ENCODE data around the gene C2.
"Not testable (repeated sequence)": the region's sequence is repeated elsewhere in the genome, so short reads cannot be mapped to it uniquely, and the experiment has no call there.

Gene C2

GRCh38 chr6:31968791-31969711 is 41.5 kb downstream of the C2 start:
- no peaks in the 10 kb centered on the region for H3K9me3 Mint-ChIP-seq
- no peaks in the 10 kb centered on the region for H3K27me3 Mint-ChIP-seq (ENCODE audit: low read depth)
- peaks cover 34% of the 10 kb centered on the region for H3K36me3 Mint-ChIP-seq (ENCODE audit: low read depth)
- H3K4me1 Mint-ChIP-seq (ENCODE audit: low read depth) = peaks cover 26% of the 10 kb centered on the region
- H3K4me3 Mint-ChIP-seq = peak overlapping the region; percentile 58
- H3K27ac Mint-ChIP-seq = no peak overlapping the region

- H3K9me3 Mint-ChIP-seq = no peaks in the 10 kb centered on the region
- peak overlapping the region; percentile 58 for H3K4me3 Mint-ChIP-seq
- H3K27ac Mint-ChIP-seq = peak overlapping the region; percentile 73
- peaks cover 28% of the 10 kb centered on the region for H3K36me3 Mint-ChIP-seq (ENCODE audit: low read depth)
- no peaks in the 10 kb centered on the region for H3K27me3 Mint-ChIP-seq (ENCODE audit: low read depth)
- peaks cover 26% of the 10 kb centered on the region for H3K4me1 Mint-ChIP-seq (ENCODE audit: low read depth)
Measured at GRCh38 chr6:31969712-31970603, 42.4 kb downstream of the C2 start.

DNA sequence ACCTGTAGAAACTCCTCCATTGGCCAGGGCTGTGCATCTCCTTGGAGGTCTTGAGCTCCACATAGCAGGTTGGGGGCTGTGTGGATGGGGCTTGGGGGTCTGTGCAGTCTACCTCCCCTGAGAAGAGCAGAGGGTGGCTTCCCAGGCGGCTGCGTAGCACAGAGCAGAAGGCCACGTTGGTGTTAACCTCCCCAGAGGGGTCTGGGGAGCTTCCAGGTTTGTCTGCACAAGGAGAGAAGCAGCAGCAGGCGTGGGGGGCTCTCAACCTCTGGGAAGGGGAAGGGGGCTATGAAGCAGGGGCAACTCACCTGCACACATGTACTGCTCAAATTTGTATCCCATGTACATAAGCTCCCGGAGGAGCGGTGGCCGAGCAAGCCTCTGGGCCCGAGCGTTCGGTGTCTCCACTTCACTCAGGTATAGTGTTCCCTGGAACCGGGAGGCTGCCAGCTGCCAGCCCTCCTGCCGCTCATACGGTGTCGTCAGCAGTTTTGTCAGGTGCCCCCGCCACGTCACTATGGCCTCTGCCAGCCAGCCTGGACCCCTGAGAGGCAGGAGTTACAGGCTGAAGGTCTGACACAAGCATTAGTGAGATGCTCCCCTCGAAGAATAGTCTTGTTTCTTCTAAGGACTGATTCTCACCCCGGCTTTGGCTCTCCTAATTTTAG is 43.2 kb downstream of the C2 start:
- Mint-ChIP-seq H3K9me3 (no peaks in the 10 kb centered on the region), H3K27ac (peak overlapping the region; percentile 100), H3K27me3 (ENCODE audit: low read depth) (no peaks in the 10 kb centered on the region), H3K4me1 (ENCODE audit: low read depth) (peaks cover 26% of the 10 kb centered on the region), H3K4me3 (peak overlapping the region; percentile 95), H3K36me3 (ENCODE audit: low read depth) (peaks cover 26% of the 10 kb centered on the region)

DNA sequence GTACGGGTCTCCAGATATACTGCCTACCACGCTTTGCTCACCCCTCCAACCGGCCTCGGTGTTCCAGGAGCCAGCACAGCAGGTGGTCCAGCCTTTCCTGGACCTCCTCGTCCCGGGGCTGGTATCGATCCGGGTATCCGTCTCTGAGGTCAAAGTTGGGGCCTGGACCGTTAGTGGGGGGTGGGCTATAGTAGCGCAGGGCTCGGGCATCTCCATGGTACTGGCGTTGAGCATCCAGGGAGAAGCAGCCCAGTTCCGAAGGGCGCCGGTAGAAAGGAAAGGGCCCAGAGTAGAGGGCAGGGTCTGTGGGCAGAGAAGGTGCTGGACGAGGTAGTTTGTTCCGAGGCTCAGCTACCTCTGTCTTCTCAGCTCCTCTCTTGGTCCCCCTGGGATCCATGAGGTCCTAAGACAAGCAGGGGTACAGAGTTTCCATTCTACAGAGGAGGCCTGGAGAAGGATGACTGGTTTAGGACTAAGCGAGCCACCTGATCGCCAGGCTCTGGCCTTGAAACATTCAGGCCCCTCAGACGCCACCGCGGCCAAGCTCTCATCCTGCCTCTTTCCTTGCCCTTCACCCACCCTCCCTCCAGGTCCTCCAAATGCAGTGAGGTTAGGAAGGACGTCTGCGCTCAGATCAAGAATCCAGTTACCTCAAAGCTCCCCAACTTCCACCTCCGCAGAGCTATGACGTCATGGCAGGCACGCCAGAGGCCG is 43.9 kb downstream of the C2 start:
- H3K36me3 Mint-ChIP-seq (ENCODE audit: low read depth) = peaks cover 20% of the 10 kb centered on the region
- H3K4me3 Mint-ChIP-seq = peak overlapping the region; percentile 95
- peaks cover 26% of the 10 kb centered on the region for H3K4me1 Mint-ChIP-seq (ENCODE audit: low read depth)
- no peaks in the 10 kb centered on the region for H3K27me3 Mint-ChIP-seq (ENCODE audit: low read depth)
- H3K9me3 Mint-ChIP-seq = no peaks in the 10 kb centered on the region
- peak overlapping the region; percentile 100 for H3K27ac Mint-ChIP-seq

- H3K4me1 Mint-ChIP-seq (ENCODE audit: low read depth) = peaks cover 26% of the 10 kb centered on the region
- peak within 1 kb of the TSS; percentile 95 for H3K4me3 Mint-ChIP-seq
- no peaks in the 10 kb centered on the region for H3K27me3 Mint-ChIP-seq (ENCODE audit: low read depth)
- peaks cover 15% of the 10 kb centered on the region for H3K36me3 Mint-ChIP-seq (ENCODE audit: low read depth)
- no peaks in the 10 kb centered on the region for H3K9me3 Mint-ChIP-seq
- peak within 1 kb of the TSS; percentile 100 for H3K27ac Mint-ChIP-seq
Measured at GRCh38 chr6:31971993-31972708, 44.6 kb downstream of the C2 start, which contains the start of gene DXO. DXO (minus strand) TSS chr6:31972138; CDS start chr6:31971675, 463 bp downstream.

DNA sequence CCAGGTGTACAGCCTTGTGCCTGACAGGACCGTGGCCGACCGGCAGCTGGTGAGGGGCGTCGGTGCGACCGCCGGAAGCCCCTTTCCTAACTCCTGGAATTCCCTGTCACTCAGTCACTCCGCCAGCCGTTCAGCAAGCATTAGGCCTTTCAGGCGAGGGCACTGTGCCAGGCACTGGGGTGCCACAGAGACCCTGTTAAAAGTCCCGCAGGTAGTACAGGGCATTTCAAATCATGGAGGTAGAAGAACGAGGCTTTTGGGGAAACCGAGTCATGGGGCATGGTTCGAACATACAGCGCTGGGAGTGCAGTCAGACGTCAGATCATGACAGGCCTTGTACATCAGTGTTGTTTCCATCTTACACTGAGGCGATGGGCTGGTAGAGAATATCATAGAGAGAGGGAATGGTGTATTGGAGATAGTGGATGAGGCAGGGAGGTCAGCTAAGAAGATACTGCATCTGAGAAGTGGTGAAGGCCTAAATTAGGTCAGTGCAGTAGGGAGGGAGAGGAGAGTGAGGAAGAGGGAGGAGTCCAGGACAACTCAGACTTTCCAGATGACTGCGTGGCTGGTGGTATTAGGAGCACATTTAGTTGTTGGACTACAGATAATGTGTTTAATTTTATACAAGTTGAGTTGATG is 45.3 kb downstream of the C2 start:
- Mint-ChIP-seq H3K27me3 (ENCODE audit: low read depth) (no peaks in the 10 kb centered on the region), H3K27ac (peak overlapping the region; percentile 100), H3K4me1 (ENCODE audit: low read depth) (peaks cover 26% of the 10 kb centered on the region), H3K9me3 (no peaks in the 10 kb centered on the region), H3K36me3 (ENCODE audit: low read depth) (peaks cover 11% of the 10 kb centered on the region), H3K4me3 (peak overlapping the region; percentile 95)

DNA sequence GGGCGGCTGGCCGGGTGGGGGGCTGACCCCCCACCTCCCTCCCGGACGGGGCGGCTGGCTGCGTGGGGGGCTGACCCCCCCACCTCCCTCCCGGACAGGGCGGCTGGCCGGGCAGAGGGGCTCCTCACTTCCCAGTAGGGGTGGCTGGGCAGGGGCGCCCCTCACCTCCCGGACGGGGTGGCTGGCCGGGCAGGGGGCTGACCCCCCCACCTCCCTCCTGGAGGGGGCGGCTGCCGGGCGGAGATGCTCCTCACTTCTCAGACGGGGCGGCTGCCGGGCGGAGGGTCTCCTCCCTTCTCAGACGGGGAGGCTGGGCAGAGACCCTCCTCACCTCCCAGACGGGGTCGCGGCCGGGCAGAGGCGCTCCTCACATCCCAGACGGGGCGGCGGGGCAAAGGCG is 48.5 kb downstream of the C2 start:
- not testable (repeated sequence) for H3K9me3 Mint-ChIP-seq

DNA sequence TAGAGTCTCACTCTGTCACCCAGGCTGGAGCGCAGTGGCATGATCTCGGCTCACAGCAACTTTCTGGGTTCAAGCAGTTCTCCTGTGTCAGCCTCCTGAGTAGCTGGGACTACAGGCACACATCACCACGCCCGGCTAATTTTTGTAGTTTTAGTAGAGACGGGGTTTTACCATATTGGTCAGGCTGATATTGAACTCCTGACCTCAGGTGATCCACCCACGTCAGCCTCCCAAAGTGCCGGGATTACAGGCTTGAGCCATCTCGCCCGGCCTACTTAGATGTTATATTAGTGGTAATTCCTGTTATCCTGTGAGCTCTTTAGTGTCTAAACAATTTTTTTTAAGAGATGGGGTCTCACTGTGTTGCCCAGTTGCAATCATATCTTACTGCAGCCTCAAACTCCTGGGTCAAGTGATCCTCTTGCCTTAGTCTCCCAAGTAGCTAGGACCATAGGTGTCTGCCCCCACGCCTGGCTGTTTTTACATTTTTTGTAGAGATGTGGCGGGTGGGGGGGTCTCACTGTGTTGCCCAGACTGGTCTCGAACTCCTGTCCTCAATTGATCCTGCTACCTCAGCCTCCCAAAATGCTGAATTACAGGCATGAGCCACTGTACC is 50.4 kb downstream of the C2 start:
- no peaks in the 10 kb centered on the region for H3K27me3 Mint-ChIP-seq (ENCODE audit: low read depth)
- H3K36me3 Mint-ChIP-seq (ENCODE audit: low read depth) = peaks cover 5% of the 10 kb centered on the region
- no peaks in the 10 kb centered on the region for H3K9me3 Mint-ChIP-seq
- no peak overlapping the region for H3K27ac Mint-ChIP-seq
- no peak overlapping the region for H3K4me3 Mint-ChIP-seq
- H3K4me1 Mint-ChIP-seq (ENCODE audit: low read depth) = peaks cover 10% of the 10 kb centered on the region

More for the DNA sequence above, 48.5 kb downstream of the C2 start:
- peaks cover 18% of the 10 kb centered on the region for H3K4me1 Mint-ChIP-seq (ENCODE audit: low read depth)
- not testable (repeated sequence) for H3K4me3 Mint-ChIP-seq; H3K36me3 Mint-ChIP-seq (ENCODE audit: low read depth); H3K27me3 Mint-ChIP-seq (ENCODE audit: low read depth); H3K27ac Mint-ChIP-seq

GRCh38 chr6:31978831-31979230 is 51.3 kb downstream of the C2 start:
- Mint-ChIP-seq H3K27ac (peak overlapping the region; percentile 67), H3K4me3 (no peak overlapping the region)

GRCh38 chr6:31979238-31979898 is 51.9 kb downstream of the C2 start:
- no peak overlapping the region for H3K27ac Mint-ChIP-seq
- H3K9me3 Mint-ChIP-seq = no peaks in the 10 kb centered on the region
- no peak overlapping the region for H3K4me3 Mint-ChIP-seq
- peaks cover 2% of the 10 kb centered on the region for H3K36me3 Mint-ChIP-seq (ENCODE audit: low read depth)
- H3K27me3 Mint-ChIP-seq (ENCODE audit: low read depth) = no peaks in the 10 kb centered on the region
- H3K4me1 Mint-ChIP-seq (ENCODE audit: low read depth) = peaks cover 3% of the 10 kb centered on the region

More at GRCh38 chr6:31978831-31979230, 51.3 kb downstream of the C2 start:
- Mint-ChIP-seq H3K9me3 (no peaks in the 10 kb centered on the region), H3K4me1 (ENCODE audit: low read depth) (peaks cover 3% of the 10 kb centered on the region), H3K27me3 (ENCODE audit: low read depth) (no peaks in the 10 kb centered on the region), H3K36me3 (ENCODE audit: low read depth) (peaks cover 2% of the 10 kb centered on the region)

- H3K27me3 Mint-ChIP-seq (ENCODE audit: low read depth); H3K36me3 Mint-ChIP-seq (ENCODE audit: low read depth); H3K27ac Mint-ChIP-seq; H3K4me3 Mint-ChIP-seq; H3K4me1 Mint-ChIP-seq (ENCODE audit: low read depth); H3K9me3 Mint-ChIP-seq: not testable (repeated sequence)
Measured at GRCh38 chr6:31980195-31980876, 52.8 kb downstream of the C2 start.

- not testable (repeated sequence) for H3K27ac Mint-ChIP-seq; H3K9me3 Mint-ChIP-seq; H3K4me1 Mint-ChIP-seq (ENCODE audit: low read depth); H3K36me3 Mint-ChIP-seq (ENCODE audit: low read depth); H3K27me3 Mint-ChIP-seq (ENCODE audit: low read depth); H3K4me3 Mint-ChIP-seq
Measured at GRCh38 chr6:31980998-31981397, 53.5 kb downstream of the C2 start.
